Measurements from ENCODE around the gene CHPF.
A peak's percentile ranks its signal among the peaks of the same experiment; 100 is the strongest.

Gene CHPF

DNA sequence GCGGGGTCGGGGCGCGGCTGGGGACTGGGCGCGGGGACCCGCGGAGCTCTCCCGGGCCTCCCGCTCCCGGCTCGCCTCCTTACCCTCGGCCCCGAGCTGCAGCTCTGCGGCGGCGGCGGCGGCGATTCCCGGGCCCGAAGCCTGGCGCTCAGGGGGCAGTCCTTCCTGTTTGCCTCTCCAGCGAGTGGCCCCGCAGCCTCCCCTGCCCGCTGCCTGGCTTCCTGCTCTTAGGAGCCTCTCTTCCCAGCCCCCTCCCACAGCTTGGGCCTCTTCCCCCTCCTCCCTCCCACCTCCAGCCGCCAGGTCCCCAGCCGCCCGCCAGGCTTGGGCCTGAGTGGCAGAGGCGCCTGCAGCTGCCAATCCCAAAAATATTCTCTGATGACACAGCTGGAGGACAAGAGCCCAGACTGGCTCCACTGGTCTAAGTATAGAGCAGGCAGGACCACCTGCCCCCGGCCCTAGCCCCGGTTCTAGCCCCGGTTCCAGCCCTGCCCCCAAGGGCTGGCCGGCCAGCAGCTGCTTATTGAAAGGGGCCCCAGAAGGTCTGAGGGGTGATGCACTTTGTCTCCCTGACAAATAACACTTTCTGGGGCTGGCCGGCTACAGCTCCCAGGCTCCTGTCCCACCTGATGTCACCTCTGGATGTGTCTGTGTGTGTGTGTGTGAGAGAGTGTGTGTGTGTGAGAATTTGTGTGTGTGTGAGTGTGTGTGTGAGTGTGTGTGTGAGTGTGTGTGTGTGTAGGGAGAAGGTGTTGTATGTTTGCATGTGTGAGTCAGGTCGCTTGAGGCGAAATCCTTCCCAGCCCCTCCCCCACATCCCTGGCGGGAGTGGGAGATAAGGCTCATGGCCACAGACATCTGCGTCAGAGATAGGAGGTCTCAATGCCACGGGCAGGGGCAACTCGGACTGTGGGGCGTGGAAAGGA is 28.0 kb upstream of the CHPF start, which contains the start of gene OBSL1:
OBSL1 (minus strand) TSS at position 229 of the 926 bp plus-strand sequence. CDS start 307 bp downstream, outside the sequence.
- Histone ChIP-seq H3K36me3 (ENCODE audit: insufficient read depth, insufficient read length, low read length) (peaks cover 34% of the 10 kb centered on the region), H3K4me1 (ENCODE audit: insufficient read depth, insufficient read length) (peaks cover 31% of the 10 kb centered on the region), H3K4me3 (ENCODE audit: insufficient read length, low read depth) (peak within 1 kb of the TSS; percentile 81), H3K9ac (ENCODE audit: insufficient read length, low read depth) (peak within 1 kb of the TSS; percentile 95), H3K27me3 (ENCODE audit: insufficient read depth, insufficient read length) (no peaks in the 10 kb centered on the region), H3K9me3 (ENCODE audit: insufficient read depth, low read length) (no peaks in the 10 kb centered on the region)
- peak; percentile 88 for DNase-seq (ENCODE audit: low read depth, low spot score)
- no peak for TF ChIP-seq YY1 (IDR thresholded peaks at IDR 0.05; ENCODE audit: insufficient read depth, insufficient read length)

DNA sequence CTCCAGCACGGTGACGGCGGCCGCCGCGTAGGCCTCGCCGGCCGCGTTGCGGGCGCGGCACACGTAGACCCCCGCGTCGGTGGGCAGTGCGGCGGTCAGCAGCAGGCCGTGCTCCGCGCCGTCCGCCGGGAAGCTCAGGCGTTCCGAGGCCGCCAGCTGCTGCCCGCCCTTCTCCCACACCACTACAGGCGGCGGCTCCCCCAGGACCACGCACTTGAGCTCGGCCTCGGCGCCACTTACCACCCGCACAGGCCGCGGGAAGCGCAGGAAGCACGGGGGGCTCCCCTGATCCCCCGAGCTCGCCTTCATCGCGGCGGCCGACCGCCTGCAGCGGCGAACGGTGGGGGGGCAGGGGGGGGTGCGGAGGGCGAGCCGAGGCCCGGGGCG is 27.3 kb upstream of the CHPF start:
- DNase-seq (ENCODE audit: low read depth, low spot score) = no peak
- Histone ChIP-seq H3K36me3 (ENCODE audit: insufficient read depth, insufficient read length, low read length) (peaks cover 41% of the 10 kb centered on the region), H3K9me3 (ENCODE audit: insufficient read depth, low read length) (no peaks in the 10 kb centered on the region), H3K9ac (ENCODE audit: insufficient read length, low read depth) (peak overlapping the region; percentile 95), H3K27me3 (ENCODE audit: insufficient read depth, insufficient read length) (no peaks in the 10 kb centered on the region), H3K4me3 (ENCODE audit: insufficient read length, low read depth) (peak overlapping the region; percentile 81), H3K4me1 (ENCODE audit: insufficient read depth, insufficient read length) (peaks cover 31% of the 10 kb centered on the region)
- no peak for TF ChIP-seq YY1 (IDR thresholded peaks at IDR 0.05; ENCODE audit: insufficient read depth, insufficient read length)
- TF ChIP-seq ZNF274 (IDR thresholded peaks at IDR 0.05; ENCODE audit: low read depth, low read length) = no peak
- TF ChIP-seq SUZ12 (IDR thresholded peaks at IDR 0.05; ENCODE audit: extremely low read depth, insufficient read depth, insufficient read length) = no peak

DNA sequence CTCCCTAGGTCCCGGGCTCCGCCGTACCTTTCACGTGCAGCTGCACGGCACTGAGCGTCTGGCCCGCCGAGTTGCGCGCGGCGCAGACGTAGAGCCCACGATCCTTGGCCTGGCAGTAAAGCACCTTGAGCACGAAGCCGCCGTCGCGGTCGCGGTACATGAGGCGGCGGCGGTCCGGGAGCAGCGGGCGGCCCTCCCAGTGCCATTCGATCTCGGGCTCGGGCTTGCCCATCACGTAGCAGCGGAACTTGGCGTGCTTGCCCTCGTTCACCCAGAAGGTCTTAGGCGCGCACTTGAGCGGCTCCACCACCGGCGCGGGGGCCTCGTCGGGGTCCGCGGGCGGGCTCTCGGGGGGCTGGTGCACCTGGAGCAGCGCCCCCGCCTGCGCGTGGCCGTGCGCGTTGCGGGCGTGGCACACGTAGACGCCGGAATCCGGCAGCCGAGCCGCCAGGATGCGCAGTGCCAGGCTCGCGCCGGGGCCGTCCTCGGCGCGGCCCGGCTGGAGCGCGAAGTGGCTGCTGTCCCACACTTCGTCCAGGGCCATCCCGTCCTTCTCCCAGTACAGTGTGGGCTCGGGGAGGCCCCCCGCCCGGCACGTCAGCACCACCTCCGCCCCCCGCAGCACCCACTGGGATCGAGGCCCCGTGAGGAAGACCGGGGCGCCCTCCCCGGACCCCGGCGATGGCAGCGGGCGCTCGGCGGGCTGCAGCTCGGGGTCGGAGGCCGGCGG is 26.8 kb upstream of the CHPF start:
- TF ChIP-seq SUZ12 (IDR thresholded peaks at IDR 0.05; ENCODE audit: extremely low read depth, insufficient read depth, insufficient read length) = no peak
- TF ChIP-seq YY1 (IDR thresholded peaks at IDR 0.05; ENCODE audit: insufficient read depth, insufficient read length) = no peak
- TF ChIP-seq ZNF274 (IDR thresholded peaks at IDR 0.05; ENCODE audit: low read depth, low read length) = no peak
- Histone ChIP-seq H3K27me3 (ENCODE audit: insufficient read depth, insufficient read length) (no peaks in the 10 kb centered on the region), H3K4me1 (ENCODE audit: insufficient read depth, insufficient read length) (peaks cover 32% of the 10 kb centered on the region), H3K9ac (ENCODE audit: insufficient read length, low read depth) (peak overlapping the region; percentile 95), H3K4me3 (ENCODE audit: insufficient read length, low read depth) (peak overlapping the region; percentile 81), H3K9me3 (ENCODE audit: insufficient read depth, low read length) (no peaks in the 10 kb centered on the region), H3K36me3 (ENCODE audit: insufficient read depth, insufficient read length, low read length) (peaks cover 44% of the 10 kb centered on the region)
- DNase-seq (ENCODE audit: low read depth, low spot score) = no peak

DNA sequence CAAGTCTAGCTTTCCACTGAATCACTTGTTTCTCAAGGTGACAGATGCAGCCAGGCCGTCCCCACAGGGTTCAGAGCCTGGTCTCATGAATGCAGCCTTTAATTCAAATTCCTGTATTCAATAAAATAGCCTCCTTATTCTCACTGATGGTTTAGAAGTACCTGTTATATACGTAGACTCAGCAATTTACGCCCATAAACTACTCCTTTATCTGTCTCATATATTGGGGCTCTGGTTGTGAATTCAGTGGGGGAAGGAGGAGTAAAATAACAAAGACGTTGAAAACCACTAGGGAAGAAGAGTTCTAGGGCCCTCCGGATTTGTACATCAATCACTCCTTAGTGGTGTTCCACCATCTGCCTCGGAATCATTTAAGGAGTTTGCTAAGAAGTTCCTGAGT is 26.0 kb upstream of the CHPF start:
- DNase-seq (ENCODE audit: low read depth, low spot score) = no peak
- Histone ChIP-seq H3K4me1 (ENCODE audit: insufficient read depth, insufficient read length) (peaks cover 32% of the 10 kb centered on the region), H3K9me3 (ENCODE audit: insufficient read depth, low read length) (no peaks in the 10 kb centered on the region), H3K27me3 (ENCODE audit: insufficient read depth, insufficient read length) (no peaks in the 10 kb centered on the region), H3K4me3 (ENCODE audit: insufficient read length, low read depth) (peak overlapping the region; percentile 81), H3K9ac (ENCODE audit: insufficient read length, low read depth) (peak overlapping the region; percentile 95), H3K36me3 (ENCODE audit: insufficient read depth, insufficient read length, low read length) (peaks cover 51% of the 10 kb centered on the region)
- TF ChIP-seq SUZ12 (IDR thresholded peaks at IDR 0.05; ENCODE audit: extremely low read depth, insufficient read depth, insufficient read length) = no peak
- no peak for TF ChIP-seq ZNF274 (IDR thresholded peaks at IDR 0.05; ENCODE audit: low read depth, low read length)
- no peak for TF ChIP-seq YY1 (IDR thresholded peaks at IDR 0.05; ENCODE audit: insufficient read depth, insufficient read length)

DNA sequence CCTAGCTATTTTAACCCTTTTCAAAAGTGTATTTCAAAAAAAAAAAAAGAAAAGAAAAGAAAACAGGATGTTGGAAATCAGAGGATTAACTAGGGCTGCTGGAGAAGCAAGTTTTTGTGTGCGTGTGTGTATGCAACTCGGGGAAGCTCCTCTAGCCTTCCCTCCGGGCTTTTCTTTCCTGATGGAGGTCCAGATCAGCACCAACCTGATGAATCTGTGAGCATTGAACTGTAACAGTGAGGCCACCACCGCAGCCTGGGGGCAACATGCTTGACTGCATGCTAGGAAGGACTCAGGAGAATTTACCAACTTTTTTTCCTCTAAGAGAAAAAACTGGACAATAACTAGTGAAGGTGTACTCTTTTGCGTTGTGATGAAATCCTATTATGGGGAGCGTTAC is 25.4 kb upstream of the CHPF start:
- Histone ChIP-seq H3K9ac (ENCODE audit: insufficient read length, low read depth) (no peak overlapping the region), H3K27me3 (ENCODE audit: insufficient read depth, insufficient read length) (no peaks in the 10 kb centered on the region), H3K4me3 (ENCODE audit: insufficient read length, low read depth) (no peak overlapping the region), H3K4me1 (ENCODE audit: insufficient read depth, insufficient read length) (peaks cover 35% of the 10 kb centered on the region), H3K36me3 (ENCODE audit: insufficient read depth, insufficient read length, low read length) (peaks cover 57% of the 10 kb centered on the region), H3K9me3 (ENCODE audit: insufficient read depth, low read length) (no peaks in the 10 kb centered on the region)
- no peak for TF ChIP-seq SUZ12 (IDR thresholded peaks at IDR 0.05; ENCODE audit: extremely low read depth, insufficient read depth, insufficient read length)
- TF ChIP-seq YY1 (IDR thresholded peaks at IDR 0.05; ENCODE audit: insufficient read depth, insufficient read length) = no peak
- no peak for TF ChIP-seq ZNF274 (IDR thresholded peaks at IDR 0.05; ENCODE audit: low read depth, low read length)
- DNase-seq (ENCODE audit: low read depth, low spot score) = no peak

DNA sequence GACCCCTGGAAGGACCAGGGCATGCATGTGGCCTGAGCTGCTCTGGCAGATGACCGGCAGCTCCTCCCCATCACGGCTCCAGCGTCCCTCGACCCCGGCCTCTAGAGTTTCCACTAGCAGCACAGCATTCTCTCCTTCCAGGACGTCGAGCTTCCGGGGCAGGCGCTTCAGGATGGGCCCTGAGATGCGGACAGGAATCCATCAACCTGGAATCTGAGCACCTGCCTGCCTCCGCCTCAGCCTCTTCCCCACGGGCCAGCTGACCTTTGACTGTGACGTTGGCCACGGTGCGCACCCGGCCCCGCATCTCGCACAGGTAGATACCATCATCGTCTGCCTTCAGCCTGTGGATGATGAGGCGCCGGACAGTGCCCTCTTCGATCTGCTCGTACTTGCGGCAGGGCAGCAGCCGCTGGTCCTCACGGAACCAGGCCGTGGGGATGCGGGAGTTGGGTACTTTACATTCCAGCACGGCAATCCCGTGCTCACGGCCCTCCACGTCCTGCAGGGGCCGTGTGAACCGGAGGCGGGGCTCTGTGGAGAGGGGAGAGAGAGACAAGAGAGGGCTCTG is 24.3 kb upstream of the CHPF start:
- H3K9ac ChIP-seq (ENCODE audit: insufficient read length, low read depth) = no peak overlapping the region
- TF ChIP-seq ZNF274 (IDR thresholded peaks at IDR 0.05; ENCODE audit: low read depth, low read length) (no peak), YY1 (IDR thresholded peaks at IDR 0.05; ENCODE audit: insufficient read depth, insufficient read length) (no peak), SUZ12 (IDR thresholded peaks at IDR 0.05; ENCODE audit: extremely low read depth, insufficient read depth, insufficient read length) (no peak)
- H3K4me1 ChIP-seq (ENCODE audit: insufficient read depth, insufficient read length) = peaks cover 41% of the 10 kb centered on the region
- H3K36me3 ChIP-seq (ENCODE audit: insufficient read depth, insufficient read length, low read length) = peaks cover 69% of the 10 kb centered on the region
- DNase-seq (ENCODE audit: low read depth, low spot score) = no peak
- no peaks in the 10 kb centered on the region for H3K27me3 ChIP-seq (ENCODE audit: insufficient read depth, insufficient read length)
- no peak overlapping the region for H3K4me3 ChIP-seq (ENCODE audit: insufficient read length, low read depth)
- H3K9me3 ChIP-seq (ENCODE audit: insufficient read depth, low read length) = no peaks in the 10 kb centered on the region

DNA sequence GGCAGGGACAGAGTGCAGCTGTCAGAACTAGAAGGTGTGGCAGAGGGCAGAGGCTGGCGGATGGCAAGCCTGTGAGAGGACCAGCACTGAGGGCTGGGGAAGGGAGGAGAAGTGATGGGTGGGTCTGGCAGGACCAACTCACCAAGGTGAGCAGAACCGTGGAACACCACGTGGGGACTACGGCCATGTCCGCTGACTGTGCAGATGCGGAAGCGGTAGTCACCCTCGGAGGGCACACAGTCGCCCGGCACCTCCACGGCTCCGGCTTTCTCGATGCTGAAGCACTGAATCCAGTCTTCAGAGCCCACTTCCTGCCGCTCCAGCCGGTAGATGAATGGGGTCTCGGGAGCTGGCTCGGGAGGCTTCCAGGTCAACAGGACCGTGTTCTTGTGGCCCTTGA is 23.5 kb upstream of the CHPF start:
- Histone ChIP-seq H3K36me3 (ENCODE audit: insufficient read depth, insufficient read length, low read length) (peaks cover 76% of the 10 kb centered on the region), H3K27me3 (ENCODE audit: insufficient read depth, insufficient read length) (no peaks in the 10 kb centered on the region), H3K4me1 (ENCODE audit: insufficient read depth, insufficient read length) (peaks cover 45% of the 10 kb centered on the region), H3K9me3 (ENCODE audit: insufficient read depth, low read length) (no peaks in the 10 kb centered on the region), H3K4me3 (ENCODE audit: insufficient read length, low read depth) (no peak overlapping the region), H3K9ac (ENCODE audit: insufficient read length, low read depth) (no peak overlapping the region)
- no peak for DNase-seq (ENCODE audit: low read depth, low spot score)
- no peak for TF ChIP-seq ZNF274 (IDR thresholded peaks at IDR 0.05; ENCODE audit: low read depth, low read length)
